ENCODE data around the gene ATP7A.
"Not testable (repeated sequence)": the region's sequence is repeated elsewhere in the genome, so short reads cannot be mapped to it uniquely, and the experiment has no call there.

ATP7A gene
- long read RNA-seq, donor 1, full-length matches to known transcripts: 1 of 1 reads
- long read RNA-seq, donor 1, partial matches to known transcripts: 0 of 1 reads
- long read RNA-seq, donor 1, other reads (novel, unspliced or antisense): 0 of 1 reads
- long read RNA-seq, donor 2: 0 reads
- long read RNA-seq, donor 3: 0 reads
- long read RNA-seq, donor 4, full-length matches to known transcripts: 1 of 1 reads
- long read RNA-seq, donor 4, partial matches to known transcripts: 0 of 1 reads
- long read RNA-seq, donor 4, other reads (novel, unspliced or antisense): 0 of 1 reads
- long read RNA-seq, donor 5: 0 reads
- long read RNA-seq, donor 6: 0 reads
- long read RNA-seq, donor 7: 0 reads
- long read RNA-seq, donor 8, full-length matches to known transcripts: 1 of 1 reads
- long read RNA-seq, donor 8, partial matches to known transcripts: 0 of 1 reads
- long read RNA-seq, donor 8, other reads (novel, unspliced or antisense): 0 of 1 reads

DNA sequence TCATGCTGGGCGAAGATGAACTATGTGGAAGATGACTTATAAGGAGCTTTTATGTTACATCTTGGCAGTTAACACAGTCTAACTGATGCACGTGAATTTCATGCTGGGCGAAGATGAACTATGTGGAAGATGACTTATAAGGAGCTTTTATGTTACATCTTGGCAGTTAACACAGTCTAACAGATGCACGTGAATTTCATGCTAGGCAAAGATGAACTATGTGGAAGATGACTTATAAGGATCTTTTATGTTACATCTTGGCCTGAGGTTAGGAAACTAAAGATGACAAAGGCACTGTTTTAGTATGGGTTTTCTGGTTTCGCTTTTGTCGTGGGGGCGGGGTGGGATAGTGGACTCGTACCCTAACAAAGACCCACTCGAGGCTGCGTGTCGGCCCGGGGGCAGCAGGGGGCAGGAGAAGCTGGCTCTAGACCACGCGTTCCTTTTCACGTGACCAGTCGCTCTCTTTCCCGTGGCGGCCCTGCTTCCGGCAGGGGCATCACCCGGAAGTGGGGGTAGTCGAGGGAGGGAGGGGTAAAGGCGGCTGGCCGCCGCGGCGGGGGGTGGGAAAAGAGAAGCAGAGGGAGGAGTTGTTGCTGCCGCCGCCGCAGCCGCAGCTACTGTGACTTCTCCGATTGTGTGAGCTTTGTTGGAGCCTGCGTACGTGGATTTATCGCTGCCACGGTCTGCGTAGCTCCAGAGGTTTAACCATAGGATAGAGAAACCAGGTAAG lies at the start of gene ATP7A:
Gene ATP7A, plus strand, starts transcription at position 586 of the 733 bp plus-strand sequence. CDS start 60,949 bp downstream, outside the sequence.
- DNase-seq: peak; percentile 61

GRCh38 chrX:77875372-77875771 lies 35.1 kb upstream of the ATP7A start:
- DNase-seq: no peak

- DNase-seq: not testable (repeated sequence)
Observed at GRCh38 chrX:77881418-77881817, 29.1 kb upstream of the ATP7A start.

GRCh38 chrX:77892887-77893286 lies 17.6 kb upstream of the ATP7A start:
- DNase-seq: no peak

DNA sequence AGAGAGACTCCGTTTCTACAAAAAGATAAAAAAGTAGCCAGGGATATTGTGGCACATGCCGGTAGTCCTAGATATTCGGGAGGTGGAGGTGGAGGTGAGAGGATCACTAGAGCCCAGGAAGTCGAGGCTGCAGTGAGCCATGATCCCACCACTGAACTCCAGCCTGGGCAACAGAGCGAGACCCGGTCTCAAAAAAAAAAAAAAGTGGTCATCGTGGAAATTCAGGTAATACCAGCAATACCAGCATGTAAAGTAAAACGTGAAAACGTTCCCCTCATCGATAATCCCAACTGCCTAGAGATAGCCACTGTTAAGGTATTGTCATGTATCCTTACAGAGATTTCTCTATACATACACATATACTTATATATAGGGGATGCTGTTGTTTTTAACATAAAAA lies 16.8 kb upstream of the ATP7A start:
- DNase-seq: no peak

DNA sequence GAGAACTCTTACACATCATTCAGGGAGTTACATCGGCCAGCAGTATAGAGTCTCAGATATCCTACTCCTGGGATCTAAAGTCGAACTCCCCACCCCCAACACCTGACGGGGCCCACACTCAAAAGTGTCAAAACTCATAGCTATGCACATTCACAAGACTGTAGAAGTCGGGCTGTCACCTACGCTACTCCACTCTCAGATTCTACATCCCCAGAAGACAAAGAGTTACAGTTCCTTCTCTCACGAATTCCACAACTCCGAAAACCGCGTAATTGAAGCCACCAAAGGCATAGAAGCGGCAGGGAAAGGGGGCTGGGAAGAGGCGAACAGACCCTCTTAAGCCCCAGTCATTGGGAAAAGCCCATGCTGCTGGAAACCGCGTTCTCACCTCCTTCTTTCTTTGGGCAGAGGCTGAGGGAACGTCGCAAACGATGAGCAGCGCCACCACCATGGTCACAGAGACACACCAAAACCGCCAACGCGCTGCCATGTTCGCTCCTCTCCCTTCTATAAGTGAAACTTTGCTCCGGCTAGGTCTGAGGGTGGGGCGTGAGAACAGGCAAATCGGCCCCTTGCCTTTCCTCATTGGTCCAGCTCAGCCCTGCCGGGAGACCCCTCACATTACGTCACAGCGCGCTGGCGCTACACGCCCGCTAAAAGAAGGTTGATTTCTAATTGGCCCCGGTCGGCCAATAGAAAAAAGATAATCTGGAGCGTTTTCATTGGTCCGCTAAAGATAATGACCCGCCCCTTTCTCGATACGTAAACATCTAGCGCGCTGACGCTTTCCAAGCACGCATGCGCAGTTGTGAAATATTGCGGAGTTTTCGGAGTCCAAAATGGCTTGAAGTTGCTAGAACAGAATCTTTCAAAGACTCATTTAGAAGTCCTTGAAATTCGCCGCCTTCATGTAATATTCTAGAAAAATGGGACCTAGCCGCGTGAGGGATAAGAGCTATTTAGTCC lies 15.3 kb upstream of the ATP7A start, which contains the start of gene MAGT1:
Gene MAGT1, minus strand, starts transcription at position 515 of the 966 bp plus-strand sequence. Its CDS starts 25 bp downstream, at position 490.
- peak; percentile 79 for DNase-seq

GRCh38 chrX:77899081-77899828 lies 11.2 kb upstream of the ATP7A start, which contains the start of gene COX7B:
Gene COX7B (plus strand): TSS chrX:77899468. CDS start chrX:77899554, 86 bp downstream.
- peak; percentile 69 for DNase-seq

GRCh38 chrX:77900688-77901087 lies 9.8 kb upstream of the ATP7A start:
- DNase-seq: no peak

DNA sequence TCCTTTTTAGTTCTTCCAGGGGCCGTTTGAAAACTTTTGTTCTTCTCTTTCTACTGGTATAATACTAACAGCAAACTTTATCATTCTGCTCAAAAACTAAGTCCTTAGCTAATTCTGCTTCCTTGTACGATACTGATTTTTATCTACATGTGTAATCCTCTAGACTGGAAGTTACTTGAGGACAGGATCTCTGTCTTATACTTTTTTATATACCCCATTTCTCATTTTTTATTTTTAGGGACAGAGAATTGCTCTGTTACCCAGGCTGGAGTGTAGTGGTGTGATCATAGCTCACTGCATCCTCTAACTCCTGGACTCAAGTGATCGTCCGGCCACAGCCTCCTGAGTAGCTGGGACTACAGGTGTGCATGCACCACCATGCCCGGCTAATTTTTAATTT lies 9.0 kb upstream of the ATP7A start:
- DNase-seq: no peak

GRCh38 chrX:77917294-77917933 lies 6.9 kb downstream of the ATP7A start:
- DNase-seq: no peak

DNA sequence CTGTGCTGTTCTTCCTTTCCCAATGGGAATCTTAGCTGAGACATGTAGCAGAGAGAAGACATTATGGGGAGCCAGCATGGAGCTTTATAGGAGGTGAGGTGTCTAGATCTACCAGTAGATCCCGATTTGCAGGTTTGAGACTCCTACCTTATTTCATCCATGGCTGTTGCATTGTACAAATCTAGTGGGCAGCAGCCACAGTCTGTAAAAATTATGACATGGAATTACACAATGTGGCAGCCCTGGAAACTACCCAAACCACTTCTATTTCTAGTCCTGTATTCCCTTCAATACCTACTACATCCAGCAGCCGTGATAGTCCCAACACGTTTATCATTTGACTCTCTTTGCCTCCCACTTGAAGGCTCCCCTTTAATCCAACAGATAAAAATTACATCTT lies 8.1 kb downstream of the ATP7A start:
- no peak for DNase-seq

DNA sequence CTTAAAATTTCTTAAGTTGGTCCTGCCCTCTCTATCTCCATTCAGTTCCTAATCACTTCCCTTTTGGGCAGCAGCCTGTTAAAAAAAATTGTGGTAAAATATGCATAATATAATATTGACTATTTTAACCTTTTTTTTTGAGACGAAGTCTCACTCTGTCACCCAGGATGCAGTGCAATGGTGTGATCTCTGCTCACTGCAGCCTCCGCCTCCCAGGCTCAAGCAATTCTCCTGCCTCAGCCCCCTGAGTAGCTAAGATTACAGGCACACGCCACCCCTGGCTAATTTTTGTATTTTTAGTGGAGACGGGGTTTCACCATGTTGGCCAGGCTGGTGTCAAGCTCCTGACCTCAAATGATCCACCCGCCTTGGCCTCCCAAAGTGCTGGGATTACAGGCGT lies 8.9 kb downstream of the ATP7A start:
- DNase-seq: not testable (repeated sequence)

- DNase-seq: no peak
Observed at GRCh38 chrX:77922787-77923186, 12.3 kb downstream of the ATP7A start.

- no peak for DNase-seq
Observed at GRCh38 chrX:77924320-77924859, 13.9 kb downstream of the ATP7A start.

GRCh38 chrX:77925764-77926163 lies 15.3 kb downstream of the ATP7A start:
- DNase-seq: no peak

GRCh38 chrX:77930581-77930980 lies 20.1 kb downstream of the ATP7A start:
- DNase-seq: no peak

- DNase-seq: no peak
Observed at GRCh38 chrX:77935886-77936285, 25.4 kb downstream of the ATP7A start.

DNA sequence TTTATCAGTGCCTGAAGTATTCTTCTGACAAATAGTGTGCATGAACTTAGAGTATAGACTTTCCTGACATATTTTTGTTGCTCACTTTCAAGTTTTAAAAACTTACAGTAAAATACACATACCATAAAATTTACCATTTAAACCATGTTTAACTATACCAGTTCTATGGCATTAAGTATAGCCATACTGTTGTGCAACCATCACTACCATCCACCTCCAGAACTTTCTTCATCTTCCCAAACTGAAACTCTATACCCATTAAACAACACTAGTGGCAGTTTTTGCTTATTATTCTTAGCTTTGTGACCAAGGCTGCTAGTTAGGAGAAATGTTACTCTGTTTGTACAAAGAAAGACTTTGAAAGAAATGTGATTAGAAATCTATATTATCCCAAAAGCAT lies 25.8 kb downstream of the ATP7A start:
- no peak for DNase-seq

DNA sequence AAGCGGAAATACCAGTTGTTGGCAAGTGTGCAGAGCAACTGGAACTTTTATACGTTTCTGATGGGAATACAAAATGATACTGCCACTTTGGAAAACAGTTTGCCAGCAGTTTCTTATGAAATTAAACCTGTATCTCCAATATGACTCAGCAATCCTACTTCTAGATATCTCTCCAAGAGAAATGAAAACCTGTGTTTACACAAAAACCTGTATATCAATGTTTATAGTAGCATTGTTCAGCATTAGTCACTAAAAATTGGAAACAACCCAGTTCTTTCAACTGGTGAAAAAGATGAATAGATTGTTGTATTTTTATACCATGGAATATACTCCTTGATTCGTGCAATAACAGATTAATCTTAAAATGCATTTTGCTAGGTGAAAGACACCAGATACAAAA lies 26.8 kb downstream of the ATP7A start:
- DNase-seq: no peak

DNA sequence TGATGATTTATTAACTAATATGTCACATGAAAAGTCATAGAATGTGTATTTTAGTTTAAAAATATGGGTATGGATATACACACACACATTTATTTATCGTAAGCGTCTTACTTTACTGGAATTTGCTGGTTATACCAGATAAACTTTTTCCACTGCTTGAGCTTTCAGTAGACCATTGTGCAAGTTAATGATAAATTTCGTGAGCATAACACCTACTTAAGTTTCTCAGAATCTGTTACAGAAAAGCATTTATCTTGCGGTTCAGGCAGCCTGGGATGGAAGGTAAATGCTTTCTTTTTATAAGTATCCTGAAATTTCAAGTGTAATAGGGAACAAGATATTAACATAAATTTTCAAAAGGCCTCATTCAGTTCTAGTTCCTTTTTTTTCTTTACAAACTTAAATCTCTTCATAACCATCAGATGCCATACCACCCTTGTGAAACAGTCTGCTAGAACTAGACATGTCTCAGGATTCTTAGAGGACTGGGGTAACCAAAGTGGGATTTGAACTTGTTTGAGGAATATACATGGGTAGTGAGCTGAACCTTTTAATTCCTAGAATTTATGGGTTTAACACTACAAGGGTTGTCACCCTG lies 27.7 kb downstream of the ATP7A start:
- DNase-seq: no peak

Measured in right kidney (tissue), 9 donors.